H1 (cell line): ENCODE measurements around the gene TSFM. TPM values are rescaled to one million over a fixed set of nuclear protein-coding genes. Genes with fewer than 3 reads are reported as not detected.

Experiments used
- CTCF ChIA-PET: fragments of 300-600 bp; sonication (Branson Sonifier 250); formaldehyde crosslinking; loops from one replicate; lab custom pipeline; 2021; ENCODE audit not compliant: partially characterized antibody; lab: Charles Lee
- POLR2A ChIA-PET: fragments of 300-600 bp; sonication (Branson Sonifier 250); formaldehyde crosslinking; loops from one replicate; lab custom pipeline; 2021; ENCODE audit warnings: inconsistent platforms; ENCODE audit not compliant: partially characterized antibody; lab: Charles Lee
- DNase-seq, 2 experiments: peaks; one replicate each; pipeline versions ENCODE4 v3.0.0 to v3.0.0-alpha.2; 2010 to 2022; ENCODE audit warnings: low spot score in 2 of 2, low read depth in 1 of 2, mixed read lengths in 1 of 2
- FAIRE-seq: peaks from 2 replicates; lab custom pipeline; 2011; peaks lifted over from hg19 to GRCh38; lab: Jason Lieb, UNC
- H2AFZ ChIP-seq: 2 replicates; pipeline ENCODE4 v1.8.1; 2012; ENCODE audit warnings: low read length, inconsistent platforms
- H2AK5ac ChIP-seq: 2 replicates; pipeline ENCODE4 v1.6.1; 2013; ENCODE audit warnings: low read depth, low read length
- H2BK120ac ChIP-seq: replicated peaks from 2 replicates; pipeline ENCODE3; 2013; ENCODE audit warnings: low read depth, low read length, inconsistent platforms
- H2BK12ac ChIP-seq: 2 replicates; pipeline ENCODE4 v1.6.1; 2013; ENCODE audit warnings: low read depth, low read length
- H2BK15ac ChIP-seq: 2 replicates; pipeline ENCODE4 v1.6.1; 2013; ENCODE audit warnings: low read length
- H2BK20ac ChIP-seq: 2 replicates; pipeline ENCODE4 v1.6.1; 2013; ENCODE audit warnings: low read length
- H2BK5ac ChIP-seq: 2 replicates; pipeline ENCODE4 v1.6.1; 2013; ENCODE audit warnings: low read depth, low read length
- H3K14ac ChIP-seq: 2 replicates; pipeline ENCODE4 v1.6.1; 2013; ENCODE audit warnings: inconsistent platforms; ENCODE audit not compliant: insufficient read length
- H3K18ac ChIP-seq: 2 replicates; pipeline ENCODE4 v1.6.1; 2013; ENCODE audit warnings: low read length; ENCODE audit errors: extremely low read depth
- H3K23ac ChIP-seq: 2 replicates; pipeline ENCODE4 v1.6.1; 2013; ENCODE audit warnings: inconsistent platforms; ENCODE audit not compliant: insufficient read length
- H3K23me2 ChIP-seq: 2 replicates; pipeline ENCODE4 v1.6.1; 2013; ENCODE audit warnings: low read depth, low read length
- H3K27ac ChIP-seq: 2 replicates; pipeline ENCODE4 v1.6.1; 2011; ENCODE audit warnings: low read depth, low read length, inconsistent platforms
- H3K27me3 ChIP-seq, 4 experiments: replicated peaks in 1 of 4; 1 replicate in 1 of 4; 2 replicates in 3 of 4; pipeline versions ENCODE4 v1.6.1 to v1.8.1; 2011 to 2013; ENCODE audit warnings: low read length in 3 of 4, mild to moderate bottlenecking in 3 of 4, inconsistent platforms in 2 of 4, mixed read lengths in 2 of 4, moderate library complexity in 1 of 4; ENCODE audit not compliant: control insufficient read depth in 3 of 4, insufficient read depth in 3 of 4; ENCODE audit errors: extremely low read depth in 1 of 4
- H3K36me3 ChIP-seq, 4 experiments: 2 replicates each; pipeline versions ENCODE4 v1.6.1 to v1.8.1; 2011 to 2013; ENCODE audit warnings: mild to moderate bottlenecking in 4 of 4, low read length in 3 of 4, moderate library complexity in 2 of 4, control low read depth in 1 of 4, inconsistent platforms in 1 of 4; ENCODE audit not compliant: insufficient read depth in 4 of 4, control insufficient read depth in 2 of 4
- H3K4ac ChIP-seq: replicated peaks from 2 replicates; pipeline ENCODE3; 2013; ENCODE audit warnings: low read length, low read depth, mixed read lengths, inconsistent platforms; ENCODE audit not compliant: insufficient read length
- H3K4me1 ChIP-seq, 4 experiments: replicated peaks in 1 of 4; 1 replicate in 1 of 4; 2 replicates in 3 of 4; pipeline versions ENCODE4 v1.6.1 to v1.8.1; 2011 to 2013; ENCODE audit warnings: low read length in 3 of 4, inconsistent platforms in 2 of 4, mixed read lengths in 1 of 4; ENCODE audit not compliant: insufficient read depth in 4 of 4, control insufficient read depth in 3 of 4
- H3K4me2 ChIP-seq, 2 experiments: 2 replicates each; pipeline versions ENCODE4 v1.6.1 to v1.8.1; 2011 to 2013; ENCODE audit warnings: low read depth in 2 of 2, low read length in 2 of 2, control low read depth in 1 of 2, inconsistent platforms in 1 of 2, mild to moderate bottlenecking in 1 of 2; ENCODE audit not compliant: insufficient read depth in 1 of 2
- H3K4me3 ChIP-seq, 4 experiments: fragments of 200-600, 300-600 bp in 1 of 4; sonication (generic), shearing (Covaris generic), sonication (Bioruptor Twin) in 1 of 4; 2 replicates each; pipeline versions ENCODE4 v1.5.1 to v1.8.1; 2011 to 2016; ENCODE audit warnings: low read length in 4 of 4, low read depth in 3 of 4, control low read depth in 2 of 4, inconsistent platforms in 2 of 4, mild to moderate bottlenecking in 2 of 4, mixed read lengths in 1 of 4, moderate library complexity in 1 of 4; ENCODE audit not compliant: insufficient read depth in 2 of 4; ENCODE audit errors: extremely low read depth in 1 of 4
- H3K56ac ChIP-seq: replicated peaks from 2 replicates; pipeline ENCODE3; 2013; ENCODE audit warnings: low read depth, mild to moderate bottlenecking, mixed read lengths, low read length, inconsistent platforms; ENCODE audit not compliant: insufficient read length
- H3K79me1 ChIP-seq: 2 replicates; pipeline ENCODE4 v1.6.1; 2013; ENCODE audit warnings: low read depth, low read length, control low read depth
- H3K79me2 ChIP-seq, 2 experiments: 2 replicates each; pipeline versions ENCODE4 v1.6.1 to v1.8.1; 2012 to 2013; ENCODE audit warnings: low read length in 2 of 2, mild to moderate bottlenecking in 2 of 2, inconsistent platforms in 1 of 2; ENCODE audit not compliant: insufficient read depth in 2 of 2, control insufficient read depth in 1 of 2
- H3K9ac ChIP-seq, 4 experiments: replicated peaks in 1 of 4; 1 replicate in 1 of 4; 2 replicates in 3 of 4; pipeline versions ENCODE4 v1.6.1 to v1.8.1; 2011 to 2013; ENCODE audit warnings: low read depth in 3 of 4, low read length in 3 of 4, control low read depth in 2 of 4, mild to moderate bottlenecking in 2 of 4, moderate library complexity in 2 of 4, inconsistent platforms in 1 of 4; ENCODE audit errors: extremely low read depth in 1 of 4
- H3K9me3 ChIP-seq, 2 experiments: 2 replicates each; pipeline versions ENCODE4 v1.6.1 to v1.8.1; 2012 to 2013; ENCODE audit warnings: mild to moderate bottlenecking in 2 of 2, moderate library complexity in 2 of 2, control low read depth in 1 of 2, inconsistent platforms in 1 of 2, low read depth in 1 of 2, low read length in 1 of 2, mixed read lengths in 1 of 2; ENCODE audit not compliant: insufficient read depth in 2 of 2
- H4K20me1 ChIP-seq, 2 experiments: replicated peaks in 1 of 2; 2 replicates each; pipeline versions ENCODE3 to v1.8.1; 2011 to 2013; ENCODE audit warnings: inconsistent platforms in 2 of 2, low read length in 2 of 2, mild to moderate bottlenecking in 1 of 2; ENCODE audit not compliant: insufficient read depth in 2 of 2, control insufficient read depth in 1 of 2
- H4K5ac ChIP-seq: 2 replicates; pipeline ENCODE4 v1.6.1; 2013; ENCODE audit warnings: low read length, low read depth, mixed read lengths, inconsistent platforms; ENCODE audit not compliant: insufficient read length
- H4K8ac ChIP-seq: 2 replicates; pipeline ENCODE4 v1.8.0; 2013; ENCODE audit warnings: mild to moderate bottlenecking, moderate library complexity, low read length, inconsistent platforms; ENCODE audit not compliant: insufficient read depth; ENCODE audit errors: extremely low read depth
- H4K91ac ChIP-seq: replicated peaks from 2 replicates; pipeline ENCODE3; 2013; ENCODE audit warnings: low read length, mixed read lengths, inconsistent platforms; ENCODE audit not compliant: insufficient read length
- ASH2L ChIP-seq: fragments of 200-600, 300-600 bp; sonication (generic); IDR thresholded peaks from one replicate; pipeline ENCODE4 v1.7.1; 2017; ENCODE audit warnings: low read length
- CHD1 ChIP-seq: IDR thresholded peaks from 2 replicates; pipeline ENCODE4 v1.6.1; 2012; ENCODE audit warnings: low read depth, low read length, improper control_type of control experiment
- EGR1 ChIP-seq: IDR thresholded peaks from 2 replicates; pipeline ENCODE4 v1.6.1; 2011; ENCODE audit warnings: low read depth, low read length, borderline replicate concordance
- JUN ChIP-seq: IDR thresholded peaks from 2 replicates; pipeline ENCODE4 v1.6.1; 2011; ENCODE audit warnings: low read depth, mild to moderate bottlenecking, improper control_type of control experiment, low read length
- PHF8 ChIP-seq: fragments of 200-600 bp; sonication (generic); conservative IDR thresholded peaks from 2 replicates; pipeline ENCODE4 v1.7.1; 2012; ENCODE audit warnings: low read depth, mild to moderate bottlenecking, inconsistent platforms, low read length, moderate library complexity
- POU5F1 ChIP-seq: IDR thresholded peaks from 2 replicates; pipeline ENCODE4 v1.6.1; 2011; ENCODE audit warnings: low read depth, mild to moderate bottlenecking, low read length, moderate library complexity
- SIRT6 ChIP-seq: IDR thresholded peaks from one replicate; pipeline ENCODE4 v1.7.1; 2012; ENCODE audit warnings: low read length, inconsistent platforms
- SP4 ChIP-seq: IDR thresholded peaks from 2 replicates; pipeline ENCODE4 v1.6.1; 2012; ENCODE audit warnings: low read length, inconsistent platforms
- SUZ12 ChIP-seq: fragments of 200-600 bp; sonication (generic); IDR thresholded peaks from 2 replicates; pipeline ENCODE4 v1.6.1; 2012; ENCODE audit warnings: mild to moderate bottlenecking, inconsistent platforms, low read length, moderate library complexity, mixed read lengths
- WGBS, 2 experiments: shearing (Covaris generic) in 1 of 2; methylation state at CpG; one replicate each; pipeline versions ENCODE4 v1.1.6 to v1.1.7; 2013 to 2015; ENCODE audit warnings: low lambda C conversion rate in 2 of 2, mixed read lengths in 2 of 2, inconsistent platforms in 1 of 2, low coverage in 1 of 2, missing lambda C conversion rate in 1 of 2; ENCODE audit not compliant: insufficient replicate concordance in 2 of 2, insufficient coverage in 1 of 2, insufficient read length in 1 of 2; ENCODE audit errors: extremely low coverage in 1 of 2, missing lambda C conversion rate in 1 of 2; 5-methylcytosine and 5-hydroxymethylcytosine counted together
- polyA plus RNA-seq, 7 experiments: library from polyadenylated mRNA; depleted of rRNA in 3 of 7; stranded (reverse) in 5 of 7; unstranded in 2 of 7; fragments of >200 nt in 5 of 7; fragments of 200-250 nt in 2 of 7; gene quantifications; 1 replicate in 5 of 7; 2 replicates in 1 of 7; 4 replicates in 1 of 7; pipeline versions ENCODE4 v1.2.1 to v1.2.3, GENCODE V29; 2011 to 2013; ENCODE audit warnings: missing spikeins in 2 of 7, mixed read lengths in 2 of 7
- total RNA-seq: library from RNA; stranded (reverse); fragmentation: NEBNext Ultra II Directional; extraction: Animal tissue kit (Norgen Biotek cat#: 25700); gene quantifications from 2 replicates; pipeline ENCODE4 v1.2.1, GENCODE V29; 2021
- TF ChIP-seq, protein P1 (sequence below), 3 experiments: IDR thresholded peaks; 1 replicate in 2 of 3; 2 replicates in 1 of 3; pipeline versions ENCODE4 v1.5.1 to v1.6.1; 2011; ENCODE audit warnings: low read length in 3 of 3, mild to moderate bottlenecking in 3 of 3, inconsistent platforms in 2 of 3, low read depth in 1 of 3, moderate library complexity in 1 of 3; ENCODE audit not compliant: insufficient read depth in 1 of 3; ENCODE audit errors: control extremely low read depth in 1 of 3
- TF ChIP-seq, protein P2 (sequence below): IDR thresholded peaks from 2 replicates; pipeline ENCODE4 v1.6.1; 2012; ENCODE audit warnings: inconsistent platforms

TSFM gene
- total and polyA plus RNA-seq, 2 of the 8 experiments (the other 6 are each of a cell fraction or from before 2014, with no cell fraction given) = 17.4 to 49.8 TPM

DNA sequence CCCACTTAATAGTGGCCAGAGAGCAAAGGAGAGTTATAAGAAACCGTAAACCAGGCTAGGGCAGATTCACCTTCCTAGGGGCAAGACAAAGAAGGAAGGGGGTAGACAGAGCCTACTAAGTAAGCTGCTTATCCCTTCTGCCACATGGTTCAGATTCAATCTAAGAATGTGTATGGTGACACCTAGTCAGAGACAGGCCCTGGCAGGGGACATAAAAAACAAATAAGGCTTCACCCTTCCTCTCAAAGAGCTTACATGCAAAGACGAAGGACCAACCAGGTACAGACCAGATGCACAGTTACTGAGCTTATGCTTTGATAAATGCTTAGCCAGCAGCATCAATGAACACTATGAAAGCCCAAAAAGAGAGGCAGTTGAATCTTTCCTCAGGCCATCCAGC lies 20.1 kb upstream of the TSFM start:
- FAIRE-seq (no peak), DNase-seq (no peak)
- Histone ChIP-seq H2BK120ac (no peak overlapping the region), H3K27ac (no peak overlapping the region), H2AK5ac (no peak overlapping the region), H2BK20ac (no peak overlapping the region), H2AFZ (no peak overlapping the region), H2BK15ac (no peak overlapping the region), H3K4me1 (peaks cover 11 to 22% (median 19%) of the 10 kb centered on the region in 4 experiments), H3K36me3 (peaks cover 0 to 3% (median 0%) of the 10 kb centered on the region in 4 experiments; a peak in 2 of 8 replicates), H4K91ac (no peak overlapping the region), H3K56ac (no peak overlapping the region), H3K9me3 (no peaks in the 10 kb centered on the region), H3K9ac (no peak overlapping the region), H3K4ac (no peak overlapping the region), H3K18ac (no peak overlapping the region), H4K8ac (no peak overlapping the region), H3K27me3 (peaks cover 22 to 47% (median 41%) of the 10 kb centered on the region in 4 experiments), H4K20me1 (peaks cover 0 to 14% of the 10 kb centered on the region in 2 experiments), H2BK12ac (no peak overlapping the region), H3K79me2 (no peaks in the 10 kb centered on the region), H3K4me2 (no peak overlapping the region), H3K23me2 (peaks cover 23% of the 10 kb centered on the region), H3K14ac (no peak overlapping the region), H3K4me3 (no peak overlapping the region), H2BK5ac (no peak overlapping the region), H3K23ac (no peak overlapping the region), H4K5ac (no peak overlapping the region), H3K79me1 (no peaks in the 10 kb centered on the region)
- CTCF ChIA-PET = interaction anchor here (0.7 to 1.3 kb wide), 3 partner anchors 19 to 36 kb away, joined by 3 to 5 read pairs (median 4); no protein-coding TSS in a partner anchor
- POLR2A ChIA-PET = interaction anchor here (1.0 to 5.4 kb wide), 3 partner anchors 10 to 37 kb away, joined by 3 to 21 read pairs (median 3); partner anchors contain the start of genes EEF1AKMT3, METTL1 and TSPAN31
- WGBS, 2 experiments = 79% methylated on average over 2 of the region's 2 CpGs; no CpG with 5 or more reads in 1 of the 2 experiments
- TF ChIP-seq, protein P1, sequence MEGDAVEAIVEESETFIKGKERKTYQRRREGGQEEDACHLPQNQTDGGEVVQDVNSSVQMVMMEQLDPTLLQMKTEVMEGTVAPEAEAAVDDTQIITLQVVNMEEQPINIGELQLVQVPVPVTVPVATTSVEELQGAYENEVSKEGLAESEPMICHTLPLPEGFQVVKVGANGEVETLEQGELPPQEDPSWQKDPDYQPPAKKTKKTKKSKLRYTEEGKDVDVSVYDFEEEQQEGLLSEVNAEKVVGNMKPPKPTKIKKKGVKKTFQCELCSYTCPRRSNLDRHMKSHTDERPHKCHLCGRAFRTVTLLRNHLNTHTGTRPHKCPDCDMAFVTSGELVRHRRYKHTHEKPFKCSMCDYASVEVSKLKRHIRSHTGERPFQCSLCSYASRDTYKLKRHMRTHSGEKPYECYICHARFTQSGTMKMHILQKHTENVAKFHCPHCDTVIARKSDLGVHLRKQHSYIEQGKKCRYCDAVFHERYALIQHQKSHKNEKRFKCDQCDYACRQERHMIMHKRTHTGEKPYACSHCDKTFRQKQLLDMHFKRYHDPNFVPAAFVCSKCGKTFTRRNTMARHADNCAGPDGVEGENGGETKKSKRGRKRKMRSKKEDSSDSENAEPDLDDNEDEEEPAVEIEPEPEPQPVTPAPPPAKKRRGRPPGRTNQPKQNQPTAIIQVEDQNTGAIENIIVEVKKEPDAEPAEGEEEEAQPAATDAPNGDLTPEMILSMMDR (IDR thresholded peaks at IDR 0.05; ENCODE audit: control extremely low read depth in 1 of 3, insufficient read depth in 1 of 3, low read depth in 1 of 3, low read length in 3 of 3) = no peak
- no peak for TF ChIP-seq POU5F1
- no peak for TF ChIP-seq SIRT6
- TF ChIP-seq, protein P2, sequence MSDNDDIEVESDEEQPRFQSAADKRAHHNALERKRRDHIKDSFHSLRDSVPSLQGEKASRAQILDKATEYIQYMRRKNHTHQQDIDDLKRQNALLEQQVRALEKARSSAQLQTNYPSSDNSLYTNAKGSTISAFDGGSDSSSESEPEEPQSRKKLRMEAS = no peak
- TF ChIP-seq SP4 = no peak
- TF ChIP-seq SUZ12 = no peak
- TF ChIP-seq CHD1 = no peak
- TF ChIP-seq ASH2L = no peak
- TF ChIP-seq PHF8 = no peak
- no peak for TF ChIP-seq JUN
- TF ChIP-seq EGR1 = no peak
